NCI-H2171 treated with DMSO at 0.1 percent for 48 hours (cell line): ENCODE measurements around the gene RHBDL1.

Experiments used
- DNase-seq: peaks from one replicate; lab custom pipeline; 2025; lab: John Stamatoyannopoulos, UW

RHBDL1 gene

DNA sequence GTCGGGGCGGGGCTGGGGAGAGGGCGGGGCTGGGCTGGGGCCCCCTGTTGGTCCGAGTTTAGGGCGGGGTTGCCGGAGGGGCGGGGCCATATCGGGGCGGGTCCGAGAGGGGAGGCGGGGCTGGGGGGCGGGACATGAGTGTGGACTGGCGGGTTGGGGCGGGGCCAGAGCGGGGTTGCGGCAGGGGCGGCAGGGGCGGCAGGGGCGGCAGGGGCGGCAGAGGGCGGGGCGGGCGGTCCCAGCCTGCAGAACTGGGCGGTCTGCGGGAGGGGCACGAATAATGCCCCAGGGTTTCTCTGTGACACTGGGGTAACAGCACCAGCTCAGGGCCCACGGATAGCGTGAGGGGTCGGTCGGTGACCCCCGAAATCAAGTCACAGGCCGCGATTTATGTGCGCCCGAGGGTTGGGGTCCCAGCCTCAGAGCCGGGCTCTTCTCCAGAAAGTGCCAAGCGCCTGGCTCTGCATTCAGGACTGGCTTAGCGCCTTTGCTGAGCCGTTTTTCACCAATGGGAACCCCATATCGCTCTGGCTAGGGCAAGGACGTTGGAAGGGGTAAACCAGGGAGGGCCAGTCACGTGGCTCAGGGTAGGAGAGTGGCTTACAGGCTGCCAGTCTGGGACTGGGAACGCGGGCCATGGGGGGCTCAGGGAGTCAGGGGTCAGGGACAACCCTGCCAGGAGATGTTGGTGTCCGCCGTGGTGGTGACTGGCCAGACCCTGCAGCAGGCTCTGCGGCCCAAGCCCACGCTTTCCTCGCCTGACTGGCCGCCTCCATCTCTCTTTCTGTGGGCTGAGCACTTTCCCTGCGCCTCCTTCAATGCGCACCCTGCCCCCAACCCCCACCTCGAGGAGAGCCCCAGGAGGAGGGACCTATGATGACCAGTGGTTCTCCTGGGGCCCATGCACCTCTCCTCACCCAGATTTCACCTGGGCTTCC, 38.1 kb upstream of the RHBDL1 start:
- peak; percentile 14 for DNase-seq

DNA sequence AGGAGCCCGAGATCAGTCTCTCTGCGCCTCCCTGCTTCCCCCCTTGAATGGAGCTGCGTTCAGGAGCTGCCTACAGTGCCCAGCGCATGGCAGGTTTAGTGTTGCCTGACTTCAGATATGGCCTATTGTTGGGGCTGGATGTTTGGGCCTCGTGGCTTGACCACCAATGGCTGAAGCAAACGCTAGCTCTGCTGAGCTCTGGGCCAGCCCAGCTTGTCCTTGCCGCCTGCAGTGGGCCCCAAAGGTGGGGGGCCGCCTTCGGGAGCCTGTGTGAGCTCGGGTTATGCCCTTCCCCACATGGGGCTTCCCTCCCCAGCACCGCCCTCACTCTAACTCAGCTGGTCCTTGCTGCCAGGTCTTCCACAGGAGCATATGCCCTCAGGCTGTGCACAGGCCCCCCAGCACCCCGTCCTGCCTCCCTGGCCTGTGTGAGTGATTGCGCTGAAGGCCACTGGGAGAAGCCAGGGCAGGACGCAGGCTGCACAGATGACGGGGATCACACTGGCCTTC, 37.4 kb upstream of the RHBDL1 start:
- no peak for DNase-seq

DNA sequence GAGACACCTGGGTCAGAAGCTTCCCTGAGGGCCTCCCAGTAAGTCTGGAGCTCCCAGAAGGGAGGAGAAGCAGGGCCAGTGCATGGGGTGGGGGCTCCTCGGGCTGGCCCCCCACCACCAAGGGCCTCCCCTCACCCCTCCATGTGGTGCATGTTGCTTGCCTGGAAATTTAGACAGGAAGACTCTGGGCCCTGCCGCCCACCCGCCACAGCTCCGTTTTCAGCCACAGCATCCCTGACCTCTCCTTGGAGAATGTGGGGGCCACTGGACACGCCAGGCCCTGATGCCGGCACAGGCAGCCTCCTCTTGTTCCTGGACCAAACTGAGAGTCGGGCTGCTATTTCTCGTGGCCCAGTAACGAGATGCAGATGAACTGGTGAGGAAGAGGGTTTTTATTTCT, 36.6 kb upstream of the RHBDL1 start:
- no peak for DNase-seq

DNA sequence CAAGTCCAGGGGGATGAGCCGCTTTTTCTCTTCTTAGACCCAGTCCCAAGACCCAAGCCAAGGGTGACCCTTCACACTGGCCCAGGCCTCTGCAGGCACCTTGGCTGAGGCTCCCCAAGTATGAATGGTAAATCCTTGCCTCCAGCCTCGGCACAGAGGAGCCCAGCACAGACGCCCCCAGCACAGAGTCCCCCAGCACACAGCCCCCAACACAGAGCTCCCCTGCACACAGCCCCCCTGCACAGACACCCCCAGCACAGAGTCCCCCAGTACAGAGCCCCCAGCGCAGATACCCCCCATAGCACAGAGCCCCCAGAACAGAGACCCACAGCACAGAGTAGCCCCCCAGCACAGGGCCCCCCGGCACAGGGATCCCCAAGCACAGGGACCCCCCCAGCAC, 34.9 kb upstream of the RHBDL1 start:
- DNase-seq: no peak

DNA sequence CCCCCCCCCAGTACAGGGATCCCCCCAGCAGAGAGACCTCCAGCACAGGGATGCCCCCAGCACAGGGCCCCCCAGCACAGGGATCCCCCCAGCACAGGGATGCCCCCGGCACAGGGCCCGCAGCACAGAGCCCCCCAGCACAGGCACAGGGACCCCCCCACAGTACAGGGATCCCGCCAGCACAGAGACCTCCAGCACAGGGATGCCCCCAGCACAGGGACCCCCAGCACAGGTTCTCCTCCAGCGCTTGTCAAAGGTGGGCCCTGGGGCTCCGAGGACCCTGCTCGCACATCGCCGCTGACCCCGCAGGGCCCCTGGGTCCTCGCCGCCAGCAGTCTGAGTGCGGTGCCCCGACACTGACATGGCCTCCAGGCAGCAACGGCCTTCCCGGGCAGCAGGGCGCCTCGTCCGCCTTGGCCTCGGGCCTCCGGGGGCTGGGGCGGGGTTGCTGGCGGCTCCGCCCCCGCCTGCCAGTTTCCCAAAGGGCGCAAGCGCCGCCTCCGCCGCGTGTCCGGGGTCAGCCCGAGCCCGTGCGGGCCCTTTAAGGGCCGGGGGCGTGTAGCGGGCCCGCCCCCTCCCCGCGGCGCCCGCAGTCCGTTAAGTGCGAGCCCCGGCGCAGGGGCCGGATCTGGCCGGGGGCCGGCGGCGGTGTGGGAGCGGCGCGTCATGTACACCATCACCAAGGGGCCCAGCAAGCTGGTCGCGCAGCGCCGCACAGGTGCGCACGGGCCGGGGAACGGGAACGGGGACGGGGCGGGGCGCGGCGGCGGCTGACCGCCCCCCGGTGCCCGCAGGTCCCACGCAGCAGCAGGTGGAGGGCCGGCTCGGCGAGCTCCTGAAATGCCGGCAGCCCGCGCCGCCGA, 33.9 kb upstream of the RHBDL1 start, which contains the start of gene MCRIP2:
Gene MCRIP2 (plus strand): TSS at position 503 of the 863 bp plus-strand sequence. CDS start 164 bp downstream, at position 667.
- DNase-seq: peak; percentile 76

DNA sequence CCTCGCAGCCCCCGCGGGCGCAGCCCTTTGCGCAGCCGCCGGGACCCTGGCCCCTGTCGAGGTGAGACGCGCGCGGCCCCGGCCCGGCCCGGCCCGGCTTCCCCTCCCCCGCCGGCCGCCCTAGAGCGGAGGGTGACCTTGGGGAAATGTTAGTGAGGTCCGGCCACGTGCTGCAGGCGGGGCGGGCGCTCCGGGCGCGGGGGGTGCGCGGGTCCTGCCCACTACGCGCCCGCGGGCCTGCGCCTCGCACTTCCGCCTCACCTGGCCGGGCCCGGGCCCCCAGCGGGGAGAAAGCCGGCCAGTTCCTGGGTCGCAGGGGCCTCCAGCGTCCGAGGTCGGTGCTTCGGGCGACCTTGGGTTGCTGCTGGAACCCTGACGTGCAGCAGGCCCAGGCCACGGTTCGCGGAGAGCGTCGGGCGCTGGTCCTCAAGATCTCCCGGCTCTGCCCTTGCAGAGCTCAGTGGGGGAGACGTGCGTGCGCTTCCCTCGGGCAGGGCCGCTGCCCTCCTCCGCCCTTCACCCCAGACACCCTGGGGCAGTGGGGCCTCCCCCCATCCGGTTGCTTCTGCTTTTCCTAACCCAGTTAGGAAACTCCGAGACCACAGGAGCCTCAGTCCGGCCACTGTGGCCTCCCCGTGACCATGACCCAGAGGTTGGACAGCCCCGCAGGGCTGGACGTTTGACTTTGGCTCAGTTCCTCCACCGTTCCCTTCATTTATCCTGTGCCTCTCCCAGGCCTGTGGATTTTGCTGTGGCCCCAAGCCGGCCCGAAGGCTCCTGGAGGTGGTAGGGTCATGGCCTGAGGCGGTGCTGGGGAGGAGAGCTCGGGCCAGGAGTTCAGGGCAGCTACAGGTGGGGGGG, 33.1 kb upstream of the RHBDL1 start:
- DNase-seq: no peak

DNA sequence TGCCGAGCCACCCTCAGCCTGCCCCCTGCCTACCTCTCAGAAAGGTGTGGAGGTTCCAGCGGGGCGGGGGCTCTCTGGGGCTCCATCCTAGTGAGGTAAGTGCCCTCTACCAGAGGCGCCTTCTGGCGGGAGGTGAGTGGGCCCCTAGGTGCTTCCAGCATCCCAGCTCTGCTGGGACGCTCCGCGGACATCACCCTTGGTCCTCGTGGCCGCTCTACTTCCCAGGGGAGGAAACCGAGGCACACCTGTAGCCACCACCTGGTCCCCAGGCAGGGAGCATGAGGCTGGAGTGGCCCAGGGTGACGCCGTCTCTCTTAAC, 32.5 kb upstream of the RHBDL1 start:
- peak; percentile 32 for DNase-seq

DNA sequence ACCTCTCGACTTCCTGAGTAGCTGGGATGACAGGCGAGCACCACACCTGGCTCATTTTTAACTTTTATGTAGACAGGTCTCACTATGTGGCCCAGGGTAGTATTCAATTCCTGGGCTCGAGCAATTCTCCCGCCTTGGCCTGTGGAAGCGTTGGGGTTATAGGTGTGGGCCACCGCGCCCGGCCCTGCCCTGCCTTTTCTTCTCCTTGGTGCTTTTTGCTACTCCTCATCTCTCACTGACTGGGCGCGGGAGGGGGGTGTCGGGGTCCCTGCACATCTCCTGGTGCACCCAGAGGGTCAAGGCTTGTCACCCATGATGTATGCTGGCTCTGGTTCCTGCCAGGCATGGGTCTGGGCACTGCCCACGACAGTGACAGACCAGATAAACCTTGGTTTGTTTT, 30.9 kb upstream of the RHBDL1 start:
- no peak for DNase-seq

DNA sequence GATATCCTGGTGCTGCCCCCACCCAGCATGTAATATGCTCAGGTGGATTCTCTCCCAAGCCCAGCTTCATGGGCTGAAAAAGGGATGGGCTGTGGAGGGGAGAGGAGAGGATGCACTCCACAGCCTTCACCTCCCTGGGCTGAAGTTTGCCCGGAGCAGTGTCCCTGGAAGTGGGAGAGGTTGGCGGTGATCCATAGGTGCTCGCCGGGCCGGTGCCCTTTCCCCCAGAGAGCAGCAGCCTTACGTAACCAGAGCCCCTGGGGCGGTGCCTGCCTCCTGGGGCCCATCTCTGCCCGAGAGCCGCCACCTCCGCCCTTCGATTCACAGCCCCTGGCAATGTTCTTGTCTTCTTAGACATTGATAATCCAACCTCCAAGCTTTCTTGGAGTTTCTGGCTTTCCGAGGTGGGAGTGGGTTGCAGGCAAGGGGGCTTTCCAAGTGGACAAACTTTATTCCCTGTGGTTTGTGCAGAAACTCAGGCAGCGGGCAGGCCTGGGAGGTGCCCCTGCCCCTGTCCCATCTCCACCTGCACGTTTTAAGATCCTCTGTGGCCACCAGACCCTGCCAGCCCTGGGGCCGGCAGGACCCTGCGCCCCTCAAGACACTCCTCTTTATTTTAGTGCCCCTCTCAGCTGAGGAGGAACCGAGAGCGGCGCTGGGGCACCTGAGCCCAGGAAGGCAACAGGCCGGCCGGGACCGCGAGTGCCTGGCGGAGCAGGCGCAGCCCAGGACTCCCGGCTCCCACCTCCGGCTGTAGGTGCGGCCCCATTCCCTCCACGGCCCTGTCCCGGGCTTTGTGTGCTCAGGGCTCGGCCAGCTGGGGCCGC, 29.4 kb upstream of the RHBDL1 start:
- DNase-seq: no peak

DNA sequence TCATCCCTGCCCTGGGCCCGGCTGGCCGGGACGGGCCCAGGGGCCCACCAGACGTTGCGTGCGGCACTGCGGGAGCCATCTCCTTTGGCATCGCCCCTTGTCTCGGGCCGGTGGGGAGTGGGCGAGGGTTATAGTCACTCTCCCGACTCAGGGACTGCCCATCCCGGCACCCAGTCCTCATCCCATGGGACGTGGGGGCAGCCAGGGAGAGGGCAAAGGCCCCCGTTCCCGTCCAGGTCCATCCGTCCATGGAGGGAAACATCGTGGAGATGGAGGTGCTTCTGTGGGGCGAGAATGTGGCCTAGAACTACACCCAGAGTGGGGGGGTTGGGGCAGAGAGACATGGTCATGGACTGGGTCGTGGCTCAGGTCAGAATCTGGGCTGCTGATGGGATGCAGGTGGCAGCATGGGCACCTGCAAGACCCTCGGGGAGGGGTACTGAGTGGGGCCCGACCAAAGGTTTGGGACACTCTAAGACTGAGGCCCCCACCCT, 28.7 kb upstream of the RHBDL1 start:
- no peak for DNase-seq

DNA sequence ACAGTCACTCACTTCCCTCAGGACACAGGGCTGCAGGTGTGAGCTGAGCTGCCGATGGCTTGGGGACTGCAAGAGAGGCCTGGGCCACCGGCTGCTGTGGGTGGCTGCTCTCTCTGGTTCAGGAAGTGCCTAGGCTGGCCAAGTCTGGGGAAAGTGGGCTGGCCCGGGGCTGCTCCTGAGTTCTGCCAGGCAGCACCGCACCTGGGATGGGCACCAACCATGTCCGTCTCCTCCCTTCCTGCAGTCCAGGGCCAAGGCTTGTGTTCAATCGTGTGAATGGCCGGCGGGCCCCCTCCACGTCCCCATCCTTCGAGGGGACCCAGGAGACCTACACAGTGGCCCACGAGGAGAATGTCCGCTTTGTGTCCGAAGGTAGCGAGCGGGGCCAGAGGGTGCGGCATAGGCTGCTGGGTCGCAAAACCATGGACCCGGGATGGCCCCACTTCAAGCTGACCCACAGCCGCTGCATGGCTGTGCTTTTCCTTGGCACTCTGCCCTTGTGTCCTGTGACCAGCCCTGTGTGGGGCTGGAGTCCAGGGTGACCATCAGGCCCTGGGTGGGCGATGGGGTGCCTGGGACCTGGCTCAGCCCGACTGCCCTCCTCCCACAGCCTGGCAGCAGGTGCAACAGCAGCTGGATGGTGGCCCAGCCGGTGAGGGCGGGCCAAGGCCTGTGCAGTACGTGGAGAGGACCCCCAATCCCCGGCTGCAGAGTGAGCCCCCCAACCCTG, 28.1 kb upstream of the RHBDL1 start:
- no peak for DNase-seq

DNA sequence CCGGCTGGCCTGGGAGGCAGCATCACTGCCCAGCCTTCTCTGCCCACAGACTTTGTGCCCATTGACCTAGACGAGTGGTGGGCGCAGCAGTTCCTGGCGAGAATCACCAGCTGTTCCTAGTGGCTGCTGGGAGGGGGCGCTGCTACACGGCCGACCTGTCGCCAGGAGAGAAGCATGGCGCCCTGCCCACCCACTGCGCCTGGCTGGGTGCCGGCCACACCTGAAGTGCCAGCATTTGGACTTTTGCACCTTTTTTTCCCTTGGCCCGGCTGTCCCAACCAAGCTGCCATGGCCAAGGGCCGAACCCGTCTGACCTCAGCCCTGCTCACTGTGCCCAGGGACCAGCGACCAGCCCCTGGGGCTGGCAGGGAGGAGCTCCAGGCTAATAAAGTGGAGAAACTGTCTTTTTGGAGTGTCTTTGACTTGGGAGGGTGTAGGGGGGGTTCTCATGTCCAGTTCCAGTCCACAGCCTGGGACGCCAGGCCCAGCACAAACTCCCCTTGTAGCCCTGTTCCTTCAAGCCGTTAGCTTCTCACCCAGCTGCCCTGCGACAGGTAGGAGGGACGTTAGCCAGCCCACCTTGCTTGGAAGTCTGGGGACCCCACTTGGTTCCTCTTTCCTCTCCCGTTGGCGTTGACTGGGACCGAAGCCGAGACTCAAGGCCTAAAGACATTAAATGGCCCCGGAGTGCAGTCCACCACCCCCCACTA, 27.2 kb upstream of the RHBDL1 start:
- DNase-seq: peak; percentile 42

DNA sequence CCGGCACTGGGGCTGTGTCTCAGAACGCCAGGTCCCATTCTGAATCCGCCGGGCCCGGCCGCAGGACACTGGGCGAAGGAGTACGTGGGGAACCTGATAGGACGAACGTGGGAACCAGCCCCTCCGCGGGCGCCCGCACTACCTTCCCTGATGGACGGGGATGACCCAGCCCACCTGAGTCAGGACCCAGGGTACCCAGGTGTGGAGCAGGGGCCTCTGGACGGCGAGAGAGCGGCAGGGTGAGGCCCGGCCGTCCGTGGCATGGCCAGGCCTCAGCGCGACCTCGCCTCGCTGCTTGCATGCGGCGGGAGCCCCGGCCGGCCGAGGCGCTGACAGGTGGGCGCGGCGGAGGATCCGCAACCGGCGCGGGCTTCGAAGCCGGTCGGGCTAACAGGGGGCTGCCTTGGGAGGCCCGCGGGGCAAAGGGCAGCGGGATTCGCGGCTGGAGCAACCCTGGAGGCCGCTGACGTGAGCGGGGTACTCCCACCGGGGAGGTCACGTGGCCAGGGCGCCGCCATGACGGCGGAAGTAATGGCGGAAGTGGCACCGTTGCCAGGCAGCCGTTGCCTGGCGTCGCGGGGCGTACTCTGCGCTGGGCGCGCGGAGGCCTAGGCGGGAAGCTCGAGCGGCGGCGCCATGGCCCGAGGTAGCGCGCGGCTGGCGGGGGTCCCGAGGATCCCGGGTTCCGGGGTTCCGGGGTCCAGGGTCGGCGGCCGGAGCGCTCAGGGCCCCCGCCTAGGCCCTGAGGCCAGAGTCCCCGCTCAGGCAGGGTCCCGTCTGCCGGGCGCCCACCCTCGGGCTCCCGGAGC, 26.5 kb upstream of the RHBDL1 start, which contains the start of gene WDR90:
Gene WDR90 (plus strand): TSS at position 585 of the 809 bp plus-strand sequence. CDS start 52 bp downstream, at position 637.
- peak; percentile 91 for DNase-seq

DNA sequence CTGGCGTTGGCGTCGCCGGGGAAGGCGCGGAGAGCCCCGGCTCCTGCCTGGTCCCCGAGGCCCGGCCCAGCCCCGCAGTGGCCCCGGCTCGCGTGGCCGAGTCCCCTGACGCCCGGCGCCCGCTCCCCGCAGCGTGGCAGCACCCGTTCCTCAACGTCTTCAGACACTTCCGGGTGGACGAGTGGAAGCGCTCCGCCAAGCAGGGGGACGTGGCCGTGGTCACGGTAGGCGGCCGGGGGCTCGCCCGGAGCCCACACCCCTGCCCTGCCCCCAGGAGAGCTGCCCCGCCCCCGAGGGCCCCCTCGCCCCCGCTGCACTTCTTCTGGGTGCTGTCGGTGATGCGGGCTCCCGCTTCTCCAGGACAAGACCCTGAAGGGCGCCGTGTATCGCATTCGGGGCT, 25.8 kb upstream of the RHBDL1 start:
- no peak for DNase-seq

DNA sequence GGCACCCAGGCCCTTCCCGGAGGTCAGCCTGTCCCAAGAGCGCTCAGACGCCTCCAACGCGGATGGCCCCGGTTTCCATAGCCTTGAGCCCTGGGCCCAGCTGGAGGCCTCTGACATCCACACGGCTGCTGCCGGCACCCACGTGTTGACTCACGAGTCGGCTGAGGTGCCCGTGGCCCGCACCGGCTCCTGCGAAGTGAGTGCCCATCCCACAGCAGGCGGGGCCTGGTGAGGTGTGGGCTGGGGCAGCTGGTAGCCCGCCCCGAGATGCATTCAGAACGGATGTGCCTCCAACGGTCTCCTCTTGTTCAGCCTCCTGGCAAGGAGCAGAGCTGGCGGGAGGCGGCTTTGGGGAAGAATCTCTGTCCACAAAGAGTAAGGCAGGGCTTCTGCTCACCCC, 23.6 kb upstream of the RHBDL1 start:
- DNase-seq: no peak

DNA sequence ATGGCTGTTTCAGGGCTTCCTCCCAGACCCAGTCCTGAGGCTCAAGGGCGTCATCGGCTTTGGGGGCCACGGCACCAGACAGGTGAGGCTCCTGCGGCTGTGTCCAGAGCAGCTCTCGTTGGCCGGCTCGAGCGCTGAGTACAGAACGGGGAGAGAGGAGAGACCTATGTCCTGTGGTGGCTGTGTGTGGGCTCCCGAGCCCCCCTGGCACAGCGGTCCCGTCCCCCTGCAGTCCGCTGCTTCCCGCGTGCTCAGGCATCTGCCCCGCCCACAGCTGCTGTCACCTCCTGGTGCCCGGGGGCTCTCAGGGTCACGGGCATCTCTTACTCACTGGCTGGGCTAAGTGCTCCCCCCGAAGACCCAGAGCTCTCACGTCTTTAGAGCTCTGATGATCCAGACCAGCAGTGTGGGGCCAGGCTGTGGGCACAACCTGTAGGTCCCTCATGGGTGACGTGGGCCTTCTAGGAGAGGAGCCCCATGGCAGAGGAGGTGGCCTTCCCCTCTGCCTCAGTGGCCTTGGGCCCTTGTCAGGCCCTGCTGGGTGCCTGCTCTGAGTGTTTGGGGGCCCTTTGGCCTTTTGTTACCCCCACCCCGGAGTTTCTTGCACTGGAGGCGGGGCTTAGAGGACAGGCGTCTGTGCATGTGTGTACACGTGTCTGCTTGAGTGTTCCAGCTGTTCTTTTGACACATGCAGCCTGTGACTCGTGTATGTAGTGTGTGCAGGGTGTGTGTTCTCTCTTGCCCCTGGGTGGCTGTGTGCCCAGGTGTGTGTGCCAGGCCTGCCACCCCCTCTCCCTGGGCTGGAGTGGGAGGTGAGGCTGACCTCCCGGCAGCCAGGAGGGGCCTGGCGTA, 22.8 kb upstream of the RHBDL1 start:
- DNase-seq: no peak

DNA sequence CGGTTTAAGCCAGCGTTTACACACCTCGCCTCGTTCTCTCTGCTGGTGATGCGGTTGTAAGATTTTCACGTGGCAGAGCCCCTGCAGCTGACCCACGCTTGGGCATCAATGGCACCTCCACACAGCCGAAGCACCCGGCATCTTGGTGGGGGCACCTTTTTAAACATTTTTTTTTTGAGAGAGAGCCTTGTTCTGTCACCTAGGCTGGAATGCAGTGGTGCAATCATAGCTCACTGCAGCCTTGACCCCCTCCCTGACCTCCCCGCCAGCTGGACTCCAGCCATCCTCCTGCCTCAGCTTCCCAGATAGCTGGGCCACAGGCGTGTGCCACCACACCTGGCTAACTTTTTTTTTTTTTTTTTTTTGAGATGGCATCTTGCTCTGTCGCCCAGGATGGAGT, 21.4 kb upstream of the RHBDL1 start:
- no peak for DNase-seq
